Endothelial cell of umbilical vein (primary cell): ENCODE results near the gene MEI1. TPM values are rescaled to one million over a fixed set of nuclear protein-coding genes. Genes with fewer than 3 reads are reported as not detected.

ENCODE experiments used
- Bru-seq: library from RNA; stranded (reverse); fragments of 400-500 nt; gene quantifications from one replicate; lab custom pipeline; 2021; lab: Mats Ljungman, UMichigan
- BruChase-seq, 2 experiments: library from RNA; stranded (reverse); fragments of 400-500 nt; gene quantifications; one replicate each; lab custom pipeline; 2021; lab: Mats Ljungman, UMichigan
- BruUV-seq: library from RNA; stranded (reverse); fragments of 400-500 nt; replicated peaks from 2 replicates; lab custom pipeline; 2021; lab: Mats Ljungman, UMichigan
- CTCF ChIA-PET: fragments of 300-600, 350-600 bp; sonication (Branson Sonifier 250); formaldehyde crosslinking; loops from one replicate; lab custom pipeline; 2021; ENCODE audit warnings: antibody characterized with exemption, inconsistent platforms; lab: Charles Lee
- POLR2A ChIA-PET: fragments of 300-600, 350-600 bp; sonication (Branson Sonifier 250); formaldehyde crosslinking; loops from one replicate; lab custom pipeline; 2021; ENCODE audit warnings: antibody characterized with exemption, inconsistent platforms; lab: Charles Lee
- DNase-seq: peaks from one replicate; pipeline ENCODE4 v3.0.0-alpha.2; 2011; ENCODE audit warnings: low read depth, low spot score
- FAIRE-seq: peaks from 2 replicates; lab custom pipeline; 2011; peaks lifted over from hg19 to GRCh38; lab: Jason Lieb, UNC
- H2AFZ ChIP-seq: 2 replicates; pipeline ENCODE4 v1.6.0; 2012; ENCODE audit warnings: low read depth, low read length, control low read depth, inconsistent platforms
- H3K27ac ChIP-seq: 2 replicates; pipeline ENCODE4 v1.5.1; 2011; ENCODE audit warnings: low read depth, mild to moderate bottlenecking, control low read depth, low read length, moderate library complexity; ENCODE audit not compliant: insufficient read depth
- H3K27me3 ChIP-seq, 2 experiments: 2 replicates each; pipeline versions ENCODE4 v1.6.0 to v1.6.1; 2011; ENCODE audit warnings: low read length in 2 of 2, mixed read lengths in 1 of 2; ENCODE audit not compliant: control insufficient read depth in 2 of 2, insufficient read depth in 2 of 2
- H3K36me3 ChIP-seq, 2 experiments: 2 replicates in 1 of 2; 3 replicates in 1 of 2; pipeline ENCODE4 v1.5.1; 2011; ENCODE audit warnings: low read length in 2 of 2, mild to moderate bottlenecking in 1 of 2, moderate library complexity in 1 of 2; ENCODE audit not compliant: control insufficient read depth in 2 of 2, insufficient read depth in 2 of 2; ENCODE audit errors: extremely low read depth in 1 of 2
- H3K4me1 ChIP-seq: 3 replicates; pipeline ENCODE4 v1.5.1; 2011; ENCODE audit warnings: mild to moderate bottlenecking, low read length; ENCODE audit not compliant: control insufficient read depth, insufficient read depth; ENCODE audit errors: extremely low read depth
- H3K4me2 ChIP-seq: 2 replicates; pipeline ENCODE4 v1.6.1; 2011; ENCODE audit warnings: low read length, control low read depth, mixed read lengths; ENCODE audit not compliant: insufficient read depth
- H3K4me3 ChIP-seq, 3 experiments: fragments of 200-600 bp in 1 of 3; sonication (generic), shearing (Covaris generic) in 1 of 3; replicated peaks in 1 of 3; 2 replicates each; pipeline ENCODE4 v1.5.1; 2011 to 2016; ENCODE audit warnings: control low read depth in 3 of 3, low read length in 3 of 3, mild to moderate bottlenecking in 2 of 3, inconsistent platforms in 1 of 3, low read depth in 1 of 3, moderate library complexity in 1 of 3; ENCODE audit not compliant: insufficient read depth in 1 of 3
- H3K79me2 ChIP-seq: 2 replicates; pipeline ENCODE4 v1.6.0; 2012; ENCODE audit warnings: low read length, inconsistent platforms; ENCODE audit not compliant: control insufficient read depth, insufficient read depth
- H3K9ac ChIP-seq: replicated peaks from 2 replicates; pipeline ENCODE3; 2011; ENCODE audit warnings: low read length, control low read depth; ENCODE audit not compliant: insufficient read depth; ENCODE audit errors: extremely low read depth
- H3K9me1 ChIP-seq: replicated peaks from 3 replicates; pipeline ENCODE4 v1.6.0; 2011; ENCODE audit warnings: mild to moderate bottlenecking, low read length; ENCODE audit not compliant: control insufficient read depth, insufficient read depth; ENCODE audit errors: extremely low read depth
- H3K9me3 ChIP-seq: replicated peaks from 2 replicates; pipeline ENCODE4 v1.5.1; 2012; ENCODE audit warnings: low read length, inconsistent platforms; ENCODE audit not compliant: control insufficient read depth, insufficient read depth
- H4K20me1 ChIP-seq: replicated peaks from 2 replicates; pipeline ENCODE3; 2011; ENCODE audit warnings: mild to moderate bottlenecking, low read length; ENCODE audit not compliant: control insufficient read depth, insufficient read depth; ENCODE audit errors: extremely low read depth
- EZH2 ChIP-seq: IDR thresholded peaks from 2 replicates; pipeline ENCODE4 v1.6.1; 2012; ENCODE audit warnings: borderline replicate concordance, low read depth, mild to moderate bottlenecking, moderate library complexity, low read length, inconsistent platforms; ENCODE audit not compliant: severe bottlenecking
- MAX ChIP-seq: IDR thresholded peaks from 2 replicates; pipeline ENCODE4 v1.6.1; 2011; ENCODE audit not compliant: insufficient read depth, insufficient read length
- POLR2AphosphoS5 ChIP-seq: IDR thresholded peaks from 2 replicates; pipeline ENCODE4 v1.6.1; 2012; ENCODE audit warnings: low read depth, mild to moderate bottlenecking, control low read depth, low read length, moderate library complexity; ENCODE audit not compliant: insufficient read depth
- dilution Hi-C: fragments of 300-500 bp; cut with MboI; formaldehyde crosslinking; loops from one replicate; pipeline ENCODE4 v1.15.0; 2019; ENCODE audit warnings: low sequenced_read_pairs; ENCODE audit not compliant: extremely low pct_ligation_motif_present
- intact Hi-C: fragments of 100-400 bp; cut with micrococcal nuclease; formaldehyde crosslinking; loops from one replicate; pipeline ENCODE4 v1.10.0; 2022
- long read RNA-seq: library from polyadenylated mRNA; stranded (forward); transcript quantifications from one replicate; pipeline ENCODE4 v2.0.0, GENCODE V29; 2021
- polyA minus RNA-seq, 3 experiments: library from RNA; depleted of rRNA, polyadenylated mRNA; stranded (reverse); fragments of >200 nt; gene quantifications; 1 replicate in 1 of 3; 2 replicates in 2 of 3; pipeline ENCODE4 v1.2.3, GENCODE V29; 2011
- polyA plus RNA-seq, 4 experiments: library from polyadenylated mRNA; depleted of rRNA in 3 of 4; stranded (reverse) in 3 of 4; unstranded in 1 of 4; fragments of >200 nt; gene quantifications; 2 replicates each; pipeline versions ENCODE4 v1.2.1 to v1.2.3, GENCODE V29; 2011 to 2012; ENCODE audit warnings: missing spikeins in 1 of 4
- total RNA-seq: library from RNA; stranded (reverse); gene quantifications from 2 replicates; pipeline ENCODE4 v1.2.3, GENCODE V29; 2021

The MEI1 gene
- total RNA-seq (0.76 and 1.5 TPM in 2 replicates), polyA plus RNA-seq (1.9 and 2.7 TPM in 2 replicates), polyA minus RNA-seq (0.27 and 0.85 TPM in 2 replicates), Bru-seq, nascent RNA (percentile 15 among the genes with signal in this experiment), BruChase-seq, experiment 1, labeled RNA remaining after a 6-hour chase (percentile 9 among the genes with signal in this experiment), BruChase-seq, experiment 2, labeled RNA remaining after a 2-hour chase (percentile 12 among the genes with signal in this experiment)
- polyA plus RNA-seq (2011; cell fraction: cytosol; rRNA removed), result 1.4 and 1.9 TPM in 2 replicates
- polyA plus RNA-seq (2011; cell fraction: nucleus; rRNA removed), result 1.4 and 1.9 TPM in 2 replicates
- polyA plus RNA-seq (2012), result 1.7 and 2.6 TPM in 2 replicates
- polyA minus RNA-seq (2011; cell fraction: cytosol; rRNA and poly(A)+ RNA removed), result not detected
- polyA minus RNA-seq (2011; cell fraction: nucleus; rRNA and poly(A)+ RNA removed), result not detected in 2 replicates
- long read RNA-seq, partial matches to known transcripts, result 0 of 2 reads
- long read RNA-seq, other reads (novel, unspliced or antisense), result 2 of 2 reads

GRCh38 chr22:41699264-41700107 is at the start of gene MEI1:
MEI1 (plus strand) TSS chr22:41699503; CDS start chr22:41699539, 36 bp downstream.
- CTCF ChIA-PET, result interaction anchor here (0.7 to 3.7 kb wide), 9 partner anchors 9 to 257 kb away, joined by 3 to 127 read pairs (median 39); no protein-coding TSS in a partner anchor
- peak; percentile 92 for FAIRE-seq
- H2AFZ ChIP-seq, result peak within 1 kb of the TSS; percentile 21
- intact Hi-C loops, result loop anchor here (5.0 to 10.0 kb wide), 2 partner anchors 103 to 415 kb away; partner anchors contain the start of gene CCDC134
- POLR2A ChIA-PET, result interaction anchor here (0.5 kb wide), 1 partner anchor 109 kb away, joined by 5 read pairs; no protein-coding TSS in a partner anchor
- no peaks in the 10 kb centered on the region for H3K79me2 ChIP-seq
- H3K36me3 ChIP-seq, result no peaks in the 10 kb centered on the region
- no peaks in the 10 kb centered on the region for H3K9me1 ChIP-seq
- peak; percentile 80 for DNase-seq
- no peaks in the 10 kb centered on the region for H3K9me3 ChIP-seq
- TF ChIP-seq EZH2, result no peak
- peak; percentile 49 for TF ChIP-seq POLR2AphosphoS5
- TF ChIP-seq MAX, result peak; percentile 86
- H4K20me1 ChIP-seq, result no peaks in the 10 kb centered on the region
- BruUV-seq, result no TSS peak
- H3K4me1 ChIP-seq, result peaks cover 3% of the 10 kb centered on the region
- no peak within 1 kb of the TSS for H3K27ac ChIP-seq
- H3K4me3 ChIP-seq, result no peak within 1 kb of the TSS
- no peaks in the 10 kb centered on the region for H3K27me3 ChIP-seq
- dilution Hi-C loops, result no loop called here
- H3K4me2 ChIP-seq, result no peak within 1 kb of the TSS
- H3K9ac ChIP-seq, result no peak within 1 kb of the TSS
